KMS-11 (cell line): ENCODE data around the gene HDAC10.
A peak's percentile ranks its signal among the peaks of the same experiment; 100 is the strongest.

ENCODE experiments used
- H2AFZ ChIP-seq: fragments of 200-600 bp; sonication (generic); 2 replicates; pipeline ENCODE4 v1.6.1; 2016; ENCODE audit warnings: antibody characterized with exemption, mixed run types, low read depth
- H3K27ac ChIP-seq: fragments of 200-600 bp; sonication (generic); 2 replicates; pipeline ENCODE4 v1.6.1; 2016; ENCODE audit warnings: mild to moderate bottlenecking, mixed run types
- H3K27me3 ChIP-seq: fragments of 200-600 bp; sonication (generic); 2 replicates; pipeline ENCODE4 v1.6.1; 2017; ENCODE audit warnings: mild to moderate bottlenecking, low read depth, mixed run types, moderate library complexity; ENCODE audit not compliant: insufficient read depth
- H3K36me3 ChIP-seq: fragments of 200-600 bp; sonication (generic); 2 replicates; pipeline ENCODE4 v1.6.1; 2017; ENCODE audit warnings: mild to moderate bottlenecking, mixed run types; ENCODE audit not compliant: insufficient read depth
- H3K4me1 ChIP-seq: fragments of 200-600 bp; sonication (generic); 2 replicates; pipeline ENCODE4 v1.6.1; 2016; ENCODE audit warnings: mild to moderate bottlenecking, low read depth, mixed run types; ENCODE audit not compliant: poor library complexity, severe bottlenecking
- H3K4me2 ChIP-seq: fragments of 200-600 bp; sonication (generic); 2 replicates; pipeline ENCODE4 v1.7.0; 2016; ENCODE audit warnings: mild to moderate bottlenecking, mixed run types
- H3K4me3 ChIP-seq: fragments of 200-600 bp; sonication (generic); IDR thresholded peaks from 2 replicates; pipeline ENCODE4 v1.6.1; 2017; ENCODE audit warnings: low read depth, low read length, mixed read lengths; ENCODE audit not compliant: insufficient read depth
- H3K79me2 ChIP-seq: fragments of 200-600 bp; sonication (generic); 2 replicates; pipeline ENCODE4 v1.6.1; 2016; ENCODE audit warnings: low read depth, mixed run types; ENCODE audit not compliant: insufficient read depth
- H3K9ac ChIP-seq: fragments of 200-600 bp; sonication (generic); 2 replicates; pipeline ENCODE4 v1.6.1; 2016; ENCODE audit warnings: mild to moderate bottlenecking, mixed run types
- H4K20me1 ChIP-seq: fragments of 200-600 bp; sonication (generic); 2 replicates; pipeline ENCODE4 v1.6.1; 2016; ENCODE audit warnings: mild to moderate bottlenecking, mixed run types; ENCODE audit not compliant: insufficient read depth
- TF ChIP-seq, protein P1 (sequence below): fragments of 200-600 bp; sonication (generic); conservative IDR thresholded peaks from 2 replicates; pipeline ENCODE4 v1.6.1; 2017; ENCODE audit warnings: low read depth, mild to moderate bottlenecking, antibody characterized with exemption, low read length, moderate library complexity, mixed read lengths

The HDAC10 gene

DNA sequence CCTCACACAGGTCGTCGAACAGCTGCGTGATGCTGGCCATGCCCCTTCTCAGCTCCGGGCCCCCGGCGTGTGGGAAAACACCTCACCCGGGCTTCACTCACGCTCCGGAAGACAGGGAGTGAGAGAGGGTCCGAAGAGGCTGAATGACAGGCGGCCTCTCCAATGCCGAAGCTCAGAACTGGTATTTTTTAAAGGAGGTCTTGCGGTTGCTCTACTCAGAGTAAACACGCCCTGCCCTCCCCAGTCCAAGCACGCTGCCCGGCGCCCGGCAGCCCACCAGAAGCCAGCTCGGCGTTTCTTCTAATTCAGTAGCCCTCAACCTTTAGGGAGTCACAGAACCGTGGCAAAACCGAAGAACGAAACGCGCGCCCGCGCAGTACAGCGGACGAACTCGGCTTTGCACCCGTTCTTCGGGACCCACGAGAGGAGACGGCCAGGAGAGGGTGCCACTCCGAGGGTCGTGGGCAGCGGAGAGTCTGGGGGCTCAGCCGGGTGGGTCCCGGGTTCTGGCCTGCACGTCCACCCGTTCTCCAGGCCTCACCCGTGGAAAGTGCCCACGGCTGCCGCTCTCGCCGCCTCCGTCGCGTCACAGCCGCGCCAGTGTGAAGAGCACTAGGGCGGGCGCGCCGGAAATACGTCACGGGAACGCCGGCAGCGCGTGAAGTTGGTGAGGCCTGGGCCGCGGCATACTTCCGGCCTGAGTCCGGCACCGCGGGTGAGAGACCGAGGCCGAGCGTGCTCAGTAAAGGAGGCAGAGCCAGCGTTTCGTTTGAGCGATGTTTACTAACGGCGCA is 6.4 kb downstream of the HDAC10 start, which contains the start of gene TUBGCP6:
Gene TUBGCP6 (minus strand): TSS at position 604 of the 794 bp plus-strand sequence. CDS start 564 bp downstream, at position 40.
- peak within 1 kb of the TSS; percentile 59; the same call in 1 of the 2 replicates for H2AFZ ChIP-seq
- H3K36me3 ChIP-seq = no peaks in the 10 kb centered on the region
- peaks cover 25% of the 10 kb centered on the region; the same call in 1 of the 2 replicates for H3K79me2 ChIP-seq
- H3K4me1 ChIP-seq = peaks cover 8% of the 10 kb centered on the region
- no peak within 1 kb of the TSS for H3K4me3 ChIP-seq
- peak within 1 kb of the TSS; percentile 66 for H3K4me2 ChIP-seq
- H3K27ac ChIP-seq = peak within 1 kb of the TSS; percentile 68
- no peaks in the 10 kb centered on the region for H3K27me3 ChIP-seq
- H4K20me1 ChIP-seq = no peaks in the 10 kb centered on the region
- H3K9ac ChIP-seq = peak within 1 kb of the TSS; percentile 74
- TF ChIP-seq, protein P1, sequence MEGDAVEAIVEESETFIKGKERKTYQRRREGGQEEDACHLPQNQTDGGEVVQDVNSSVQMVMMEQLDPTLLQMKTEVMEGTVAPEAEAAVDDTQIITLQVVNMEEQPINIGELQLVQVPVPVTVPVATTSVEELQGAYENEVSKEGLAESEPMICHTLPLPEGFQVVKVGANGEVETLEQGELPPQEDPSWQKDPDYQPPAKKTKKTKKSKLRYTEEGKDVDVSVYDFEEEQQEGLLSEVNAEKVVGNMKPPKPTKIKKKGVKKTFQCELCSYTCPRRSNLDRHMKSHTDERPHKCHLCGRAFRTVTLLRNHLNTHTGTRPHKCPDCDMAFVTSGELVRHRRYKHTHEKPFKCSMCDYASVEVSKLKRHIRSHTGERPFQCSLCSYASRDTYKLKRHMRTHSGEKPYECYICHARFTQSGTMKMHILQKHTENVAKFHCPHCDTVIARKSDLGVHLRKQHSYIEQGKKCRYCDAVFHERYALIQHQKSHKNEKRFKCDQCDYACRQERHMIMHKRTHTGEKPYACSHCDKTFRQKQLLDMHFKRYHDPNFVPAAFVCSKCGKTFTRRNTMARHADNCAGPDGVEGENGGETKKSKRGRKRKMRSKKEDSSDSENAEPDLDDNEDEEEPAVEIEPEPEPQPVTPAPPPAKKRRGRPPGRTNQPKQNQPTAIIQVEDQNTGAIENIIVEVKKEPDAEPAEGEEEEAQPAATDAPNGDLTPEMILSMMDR = no peak

DNA sequence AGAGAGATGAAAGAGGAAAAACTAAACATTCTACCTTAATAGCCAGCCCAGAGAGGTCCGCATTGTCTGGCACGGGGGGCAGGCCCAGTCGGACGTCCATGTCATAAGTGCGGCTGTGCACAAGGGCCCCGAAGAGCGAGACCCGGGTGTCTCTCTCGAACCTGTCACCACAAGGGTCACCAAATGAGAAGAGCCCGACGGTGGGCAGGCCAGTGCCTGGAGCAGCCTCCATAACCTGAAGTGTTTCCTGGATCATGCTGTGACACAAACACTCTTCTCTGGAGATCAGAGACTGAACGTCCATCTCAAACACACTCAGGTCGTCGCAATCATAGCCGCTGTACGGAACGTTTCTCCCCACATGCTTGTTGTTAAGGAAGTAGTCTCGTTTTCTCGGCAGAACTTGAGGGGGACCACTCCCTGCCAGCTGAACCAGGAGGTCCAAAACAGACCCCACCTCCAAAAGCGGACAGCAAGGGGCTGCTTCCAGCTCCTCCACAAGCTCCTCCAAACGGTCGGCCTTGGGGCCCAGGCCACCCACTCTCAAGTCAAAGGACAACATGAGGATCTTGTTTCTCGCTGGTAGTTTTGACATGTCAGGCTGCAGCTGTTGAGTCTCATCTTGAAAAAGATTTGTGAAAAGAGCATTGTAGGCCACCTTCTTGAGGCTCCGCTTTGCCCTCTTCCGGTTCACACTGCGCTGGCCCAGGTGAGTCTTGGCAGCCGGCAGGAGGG is 7.2 kb downstream of the HDAC10 start:
- H2AFZ ChIP-seq = 0 out of 2 replicates have a peak overlapping the region, but pooled peaks have one; percentile 59
- TF ChIP-seq, protein P1 = no peak
- H3K4me3 ChIP-seq = no peak overlapping the region
- peak overlapping the region; percentile 68 for H3K27ac ChIP-seq
- peaks cover 8% of the 10 kb centered on the region for H3K4me1 ChIP-seq
- peak overlapping the region; percentile 74; the same call in 1 of the 2 replicates for H3K9ac ChIP-seq
- peak overlapping the region; percentile 66 for H3K4me2 ChIP-seq
- peaks cover 25% of the 10 kb centered on the region; the same call in 1 of the 2 replicates for H3K79me2 ChIP-seq
- no peaks in the 10 kb centered on the region for H4K20me1 ChIP-seq
- no peaks in the 10 kb centered on the region for H3K27me3 ChIP-seq
- H3K36me3 ChIP-seq = no peaks in the 10 kb centered on the region

DNA sequence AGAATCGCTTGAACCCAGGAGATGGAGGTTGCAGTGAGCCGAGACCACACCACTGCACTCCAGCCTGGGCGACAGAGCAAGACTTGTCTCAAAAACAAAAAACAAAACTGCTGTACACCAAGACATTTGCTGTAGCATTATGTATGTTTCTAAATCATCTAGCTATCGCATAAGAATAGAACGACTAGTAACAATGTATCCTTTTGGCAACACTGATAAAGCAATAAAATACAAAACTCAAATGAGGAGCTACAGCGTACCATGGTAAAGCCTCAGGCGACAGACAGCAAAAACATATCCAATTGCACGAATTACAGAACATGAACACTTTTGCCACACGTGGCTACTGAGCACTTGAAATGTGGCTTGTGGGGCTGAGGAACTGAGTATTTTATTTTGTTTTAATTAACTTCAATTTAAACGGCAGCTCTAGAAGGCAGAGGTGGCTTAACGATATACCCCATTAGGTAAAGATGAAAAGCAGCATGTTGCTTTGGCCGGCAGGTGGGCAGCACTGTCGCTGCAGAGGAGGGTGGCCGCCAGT is 8.6 kb downstream of the HDAC10 start:
- Histone ChIP-seq H3K79me2 (peaks cover 25% of the 10 kb centered on the region; the same call in 1 of the 2 replicates), H3K4me3 (no peak overlapping the region), H2AFZ (no peak overlapping the region), H3K4me2 (peak overlapping the region; percentile 66), H4K20me1 (no peaks in the 10 kb centered on the region), H3K27me3 (no peaks in the 10 kb centered on the region), H3K36me3 (no peaks in the 10 kb centered on the region), H3K9ac (no peak overlapping the region), H3K27ac (no peak overlapping the region), H3K4me1 (peaks cover 9% of the 10 kb centered on the region)
- TF ChIP-seq, protein P1 = no peak

DNA sequence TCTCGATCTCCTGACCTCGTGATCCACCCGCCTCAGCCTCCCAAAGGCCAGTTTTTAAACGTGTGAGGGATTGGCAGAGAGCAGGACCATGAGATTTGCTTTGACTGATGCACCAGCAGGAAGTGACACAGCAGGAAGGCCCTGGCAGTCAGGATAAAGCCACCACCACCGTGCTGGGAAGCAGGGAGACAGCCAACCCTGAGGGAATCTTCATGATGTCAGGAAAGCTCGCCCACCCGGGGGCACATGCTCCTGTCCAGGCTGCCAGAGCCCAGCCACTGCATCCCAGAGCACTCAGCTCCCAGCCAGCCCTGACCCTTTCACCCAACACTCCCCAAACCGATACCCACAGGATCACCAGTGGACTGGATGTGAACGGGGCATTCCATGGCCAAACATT is 12.3 kb downstream of the HDAC10 start:
- Histone ChIP-seq H4K20me1 (no peaks in the 10 kb centered on the region), H3K27ac (no peak overlapping the region), H3K4me1 (peaks cover 17% of the 10 kb centered on the region), H3K27me3 (no peaks in the 10 kb centered on the region), H3K79me2 (peaks cover 22% of the 10 kb centered on the region; the same call in 1 of the 2 replicates), H3K9ac (no peak overlapping the region), H3K4me2 (no peak overlapping the region), H3K36me3 (no peaks in the 10 kb centered on the region), H2AFZ (no peak overlapping the region), H3K4me3 (no peak overlapping the region)
- TF ChIP-seq, protein P1 = no peak
